NCI-H82 treated with DMSO at 0.1 percent for 48 hours (cell line): ENCODE measurements around the gene HBA1.
"Not testable (repeated sequence)": the region's sequence is repeated elsewhere in the genome, so short reads cannot be mapped to it uniquely, and the experiment has no call there.

Source experiments
- DNase-seq: peaks from one replicate; lab custom pipeline; 2025; ENCODE audit not compliant: unreplicated experiment; lab: John Stamatoyannopoulos, UW

HBA1 gene

DNA sequence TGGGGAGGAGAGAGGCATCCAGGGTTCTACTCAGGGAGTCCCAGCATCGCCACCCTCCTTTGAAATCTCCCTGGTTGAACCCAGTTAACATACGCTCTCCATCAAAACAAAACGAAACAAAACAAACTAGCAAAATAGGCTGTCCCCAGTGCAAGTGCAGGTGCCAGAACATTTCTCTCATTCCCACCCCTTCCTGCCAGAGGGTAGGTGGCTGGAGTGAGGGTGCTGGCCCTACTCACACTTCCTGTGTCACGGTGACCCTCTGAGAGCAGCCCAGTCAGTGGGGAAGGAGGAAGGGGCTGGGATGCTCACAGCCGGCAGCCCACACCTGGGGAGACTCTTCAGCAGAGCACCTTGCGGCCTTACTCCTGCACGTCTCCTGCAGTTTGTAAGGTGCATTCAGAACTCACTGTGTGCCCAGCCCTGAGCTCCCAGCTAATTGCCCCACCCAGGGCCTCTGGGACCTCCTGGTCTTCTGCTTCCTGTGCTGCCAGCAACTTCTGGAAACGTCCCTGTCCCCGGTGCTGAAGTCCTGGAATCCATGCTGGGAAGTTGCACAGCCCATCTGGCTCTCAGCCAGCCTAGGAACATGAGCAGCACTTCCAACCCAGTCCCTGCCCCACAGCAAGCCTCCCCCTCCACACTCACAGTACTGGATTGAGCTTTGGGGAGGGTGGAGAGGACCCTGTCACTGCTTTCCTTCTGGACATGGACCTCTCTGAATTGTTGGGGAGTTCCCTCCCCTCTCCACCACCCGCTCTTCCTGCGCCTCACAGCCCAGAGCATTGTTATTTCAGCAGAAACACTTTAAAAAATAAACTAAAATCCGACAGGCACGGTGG lies 2.3 kb upstream of the HBA1 start:
- DNase-seq: not testable (repeated sequence)

DNA sequence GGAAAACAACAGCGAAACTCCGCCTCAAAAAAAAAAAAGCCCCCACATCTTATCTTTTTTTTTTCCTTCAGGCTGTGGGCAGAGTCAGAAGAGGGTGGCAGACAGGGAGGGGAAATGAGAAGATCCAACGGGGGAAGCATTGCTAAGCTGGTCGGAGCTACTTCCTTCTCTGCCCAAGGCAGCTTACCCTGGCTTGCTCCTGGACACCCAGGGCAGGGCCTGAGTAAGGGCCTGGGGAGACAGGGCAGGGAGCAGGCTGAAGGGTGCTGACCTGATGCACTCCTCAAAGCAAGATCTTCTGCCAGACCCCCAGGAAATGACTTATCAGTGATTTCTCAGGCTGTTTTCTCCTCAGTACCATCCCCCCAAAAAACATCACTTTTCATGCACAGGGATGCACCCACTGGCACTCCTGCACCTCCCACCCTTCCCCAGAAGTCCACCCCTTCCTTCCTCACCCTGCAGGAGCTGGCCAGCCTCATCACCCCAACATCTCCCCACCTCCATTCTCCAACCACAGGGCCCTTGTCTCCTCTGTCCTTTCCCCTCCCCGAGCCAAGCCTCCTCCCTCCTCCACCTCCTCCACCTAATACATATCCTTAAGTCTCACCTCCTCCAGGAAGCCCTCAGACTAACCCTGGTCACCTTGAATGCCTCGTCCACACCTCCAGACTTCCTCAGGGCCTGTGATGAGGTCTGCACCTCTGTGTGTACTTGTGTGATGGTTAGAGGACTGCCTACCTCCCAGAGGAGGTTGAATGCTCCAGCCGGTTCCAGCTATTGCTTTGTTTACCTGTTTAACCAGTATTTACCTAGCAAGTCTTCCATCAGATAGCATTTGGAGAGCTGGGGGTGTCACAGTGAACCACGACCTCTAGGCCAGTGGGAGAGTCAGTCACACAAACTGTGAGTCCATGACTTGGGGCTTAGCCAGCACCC lies 1.2 kb upstream of the HBA1 start:
- no peak for DNase-seq

DNA sequence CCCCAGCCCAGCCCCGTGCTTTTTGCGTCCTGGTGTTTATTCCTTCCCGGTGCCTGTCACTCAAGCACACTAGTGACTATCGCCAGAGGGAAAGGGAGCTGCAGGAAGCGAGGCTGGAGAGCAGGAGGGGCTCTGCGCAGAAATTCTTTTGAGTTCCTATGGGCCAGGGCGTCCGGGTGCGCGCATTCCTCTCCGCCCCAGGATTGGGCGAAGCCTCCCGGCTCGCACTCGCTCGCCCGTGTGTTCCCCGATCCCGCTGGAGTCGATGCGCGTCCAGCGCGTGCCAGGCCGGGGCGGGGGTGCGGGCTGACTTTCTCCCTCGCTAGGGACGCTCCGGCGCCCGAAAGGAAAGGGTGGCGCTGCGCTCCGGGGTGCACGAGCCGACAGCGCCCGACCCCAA lies 474 bp upstream of the HBA1 start:
- not testable (repeated sequence) for DNase-seq

DNA sequence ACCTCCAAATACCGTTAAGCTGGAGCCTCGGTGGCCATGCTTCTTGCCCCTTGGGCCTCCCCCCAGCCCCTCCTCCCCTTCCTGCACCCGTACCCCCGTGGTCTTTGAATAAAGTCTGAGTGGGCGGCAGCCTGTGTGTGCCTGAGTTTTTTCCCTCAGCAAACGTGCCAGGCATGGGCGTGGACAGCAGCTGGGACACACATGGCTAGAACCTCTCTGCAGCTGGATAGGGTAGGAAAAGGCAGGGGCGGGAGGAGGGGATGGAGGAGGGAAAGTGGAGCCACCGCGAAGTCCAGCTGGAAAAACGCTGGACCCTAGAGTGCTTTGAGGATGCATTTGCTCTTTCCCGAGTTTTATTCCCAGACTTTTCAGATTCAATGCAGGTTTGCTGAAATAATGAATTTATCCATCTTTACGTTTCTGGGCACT lies 928 bp downstream of the HBA1 start:
- DNase-seq: peak; percentile 58

DNA sequence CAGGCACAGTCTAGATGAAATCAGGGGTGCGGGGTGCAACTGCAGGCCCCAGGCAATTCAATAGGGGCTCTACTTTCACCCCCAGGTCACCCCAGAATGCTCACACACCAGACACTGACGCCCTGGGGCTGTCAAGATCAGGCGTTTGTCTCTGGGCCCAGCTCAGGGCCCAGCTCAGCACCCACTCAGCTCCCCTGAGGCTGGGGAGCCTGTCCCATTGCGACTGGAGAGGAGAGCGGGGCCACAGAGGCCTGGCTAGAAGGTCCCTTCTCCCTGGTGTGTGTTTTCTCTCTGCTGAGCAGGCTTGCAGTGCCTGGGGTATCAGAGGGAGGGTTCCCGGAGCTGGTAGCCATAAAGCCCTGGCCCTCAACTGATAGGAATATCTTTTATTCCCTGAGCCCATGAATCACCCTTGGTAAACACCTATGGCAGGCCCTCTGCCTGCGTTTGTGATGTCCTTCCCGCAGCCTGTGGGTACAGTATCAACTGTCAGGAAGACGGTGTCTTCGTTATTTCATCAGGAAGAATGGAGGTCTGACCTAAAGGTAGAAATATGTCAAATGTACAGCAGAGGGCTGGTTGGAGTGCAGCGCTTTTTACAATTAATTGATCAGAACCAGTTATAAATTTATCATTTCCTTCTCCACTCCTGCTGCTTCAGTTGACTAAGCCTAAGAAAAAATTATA lies 1.6 kb downstream of the HBA1 start:
- DNase-seq: no peak

DNA sequence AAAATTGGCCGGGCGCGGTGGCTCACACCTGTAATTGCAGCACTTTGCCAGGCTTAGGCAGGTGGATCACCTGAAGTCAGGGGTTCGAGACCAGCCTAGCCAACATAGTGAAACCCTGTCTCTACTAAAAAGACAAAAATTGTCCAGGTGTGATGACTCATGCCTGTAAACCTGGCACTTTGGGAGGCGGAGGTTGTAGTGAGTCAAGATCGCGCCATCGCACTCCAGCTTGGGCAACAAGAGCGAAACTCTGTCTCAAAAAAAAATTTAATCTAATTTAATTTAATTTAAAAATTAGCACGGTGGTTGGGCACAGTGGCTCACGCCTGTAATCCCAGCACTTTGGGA lies 2.2 kb downstream of the HBA1 start:
- no peak for DNase-seq

DNA sequence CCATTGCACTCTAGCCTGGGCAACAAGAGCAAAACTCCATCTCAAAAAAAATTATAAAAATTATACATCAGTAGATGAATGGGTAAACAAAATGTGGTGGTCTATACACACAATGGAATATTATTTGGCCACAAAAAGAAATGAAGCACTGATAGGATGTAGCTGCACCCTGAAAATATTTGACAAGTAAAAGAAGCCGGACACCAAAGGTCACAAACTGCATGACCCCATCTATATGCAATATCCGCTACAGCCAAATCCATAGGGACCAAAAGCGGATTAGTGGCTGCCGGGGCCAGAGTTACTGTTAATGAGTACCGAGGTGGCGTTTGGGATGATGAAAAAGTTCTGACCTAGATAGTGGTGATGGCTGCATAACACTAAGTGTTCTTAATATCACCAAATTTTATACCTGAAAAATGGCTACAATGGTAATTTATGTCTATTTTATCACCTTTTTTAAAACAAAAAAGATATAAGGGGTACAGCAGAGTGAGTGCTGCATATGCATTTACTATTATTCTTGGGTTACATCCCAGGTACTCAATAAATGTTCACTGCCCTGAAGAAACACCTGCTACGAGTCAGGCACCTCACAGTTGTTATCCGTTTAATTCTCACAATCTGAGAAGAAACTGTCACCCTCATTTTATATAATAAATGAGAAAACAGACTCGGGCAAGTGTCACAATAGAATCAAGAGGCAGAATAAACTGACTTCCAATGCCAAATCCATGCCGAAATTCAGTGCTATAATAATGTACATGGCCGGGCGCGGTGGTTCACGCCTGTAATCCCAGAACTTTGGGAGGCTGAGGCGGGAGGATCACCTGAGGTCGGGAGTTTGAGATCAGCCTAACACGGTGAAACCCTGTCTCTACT lies 3.0 kb downstream of the HBA1 start:
- no peak for DNase-seq

DNA sequence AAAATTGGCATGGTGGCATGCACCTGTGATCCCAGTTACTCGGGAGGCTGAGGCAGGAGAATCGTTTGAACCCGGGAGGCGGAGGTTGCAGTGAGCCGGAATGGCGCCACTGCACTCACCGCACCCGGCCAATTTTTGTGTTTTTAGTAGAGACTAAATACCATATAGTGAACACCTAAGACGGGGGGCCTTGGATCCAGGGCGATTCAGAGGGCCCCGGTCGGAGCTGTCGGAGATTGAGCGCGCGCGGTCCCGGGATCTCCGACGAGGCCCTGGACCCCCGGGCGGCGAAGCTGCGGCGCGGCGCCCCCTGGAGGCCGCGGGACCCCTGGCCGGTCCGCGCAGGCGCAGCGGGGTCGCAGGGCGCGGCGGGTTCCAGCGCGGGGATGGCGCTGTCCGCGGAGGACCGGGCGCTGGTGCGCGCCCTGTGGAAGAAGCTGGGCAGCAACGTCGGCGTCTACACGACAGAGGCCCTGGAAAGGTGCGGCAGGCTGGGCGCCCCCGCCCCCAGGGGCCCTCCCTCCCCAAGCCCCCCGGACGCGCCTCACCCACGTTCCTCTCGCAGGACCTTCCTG lies 3.7 kb downstream of the HBA1 start, which contains the start of gene HBQ1:
HBQ1 (plus strand) TSS at position 359 of the 575 bp plus-strand sequence; CDS start at position 387, 28 bp downstream.
- DNase-seq: no peak

DNA sequence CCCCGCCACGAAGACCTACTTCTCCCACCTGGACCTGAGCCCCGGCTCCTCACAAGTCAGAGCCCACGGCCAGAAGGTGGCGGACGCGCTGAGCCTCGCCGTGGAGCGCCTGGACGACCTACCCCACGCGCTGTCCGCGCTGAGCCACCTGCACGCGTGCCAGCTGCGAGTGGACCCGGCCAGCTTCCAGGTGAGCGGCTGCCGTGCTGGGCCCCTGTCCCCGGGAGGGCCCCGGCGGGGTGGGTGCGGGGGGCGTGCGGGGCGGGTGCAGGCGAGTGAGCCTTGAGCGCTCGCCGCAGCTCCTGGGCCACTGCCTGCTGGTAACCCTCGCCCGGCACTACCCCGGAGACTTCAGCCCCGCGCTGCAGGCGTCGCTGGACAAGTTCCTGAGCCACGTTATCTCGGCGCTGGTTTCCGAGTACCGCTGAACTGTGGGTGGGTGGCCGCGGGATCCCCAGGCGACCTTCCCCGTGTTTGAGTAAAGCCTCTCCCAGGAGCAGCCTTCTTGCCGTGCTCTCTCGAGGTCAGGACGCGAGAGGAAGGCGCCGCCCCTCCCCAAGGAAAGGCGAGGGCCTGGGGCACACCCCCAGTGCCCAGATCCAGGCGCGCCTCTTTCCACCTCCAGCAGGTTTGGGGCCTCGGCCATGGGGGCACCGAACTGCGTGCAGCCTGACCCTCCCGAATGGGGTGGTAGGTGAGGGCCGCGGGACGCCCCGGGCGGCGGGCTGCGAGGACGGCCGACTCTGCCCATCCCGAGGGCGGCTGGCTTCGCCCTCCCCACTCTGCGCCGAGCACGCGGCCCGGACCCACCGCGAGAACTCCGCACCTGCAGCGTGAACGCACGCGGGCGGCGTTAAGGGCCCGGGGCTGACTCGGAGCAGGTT lies 4.4 kb downstream of the HBA1 start:
- DNase-seq: peak; percentile 62

DNA sequence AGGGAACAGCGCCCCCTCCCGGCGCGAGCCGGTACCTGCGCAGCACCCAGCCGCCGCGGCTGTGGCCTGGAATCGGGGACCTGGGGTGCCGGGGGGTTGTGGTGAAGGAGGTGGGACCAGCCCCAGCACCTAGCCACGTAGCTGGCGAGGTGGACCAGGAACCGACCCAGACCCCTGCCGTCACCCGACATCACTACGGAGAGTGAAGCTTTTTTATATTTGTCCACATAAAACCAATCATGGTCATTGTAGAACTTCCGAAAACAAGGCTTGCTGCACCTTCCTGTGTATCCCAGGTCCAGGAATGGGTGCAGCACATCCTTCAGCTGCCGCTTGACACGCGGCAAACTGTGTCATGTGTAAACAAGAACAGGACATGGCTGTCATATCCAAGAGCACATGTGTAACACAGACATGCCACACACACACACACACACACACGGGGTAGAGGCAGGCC lies 5.1 kb downstream of the HBA1 start:
- no peak for DNase-seq

DNA sequence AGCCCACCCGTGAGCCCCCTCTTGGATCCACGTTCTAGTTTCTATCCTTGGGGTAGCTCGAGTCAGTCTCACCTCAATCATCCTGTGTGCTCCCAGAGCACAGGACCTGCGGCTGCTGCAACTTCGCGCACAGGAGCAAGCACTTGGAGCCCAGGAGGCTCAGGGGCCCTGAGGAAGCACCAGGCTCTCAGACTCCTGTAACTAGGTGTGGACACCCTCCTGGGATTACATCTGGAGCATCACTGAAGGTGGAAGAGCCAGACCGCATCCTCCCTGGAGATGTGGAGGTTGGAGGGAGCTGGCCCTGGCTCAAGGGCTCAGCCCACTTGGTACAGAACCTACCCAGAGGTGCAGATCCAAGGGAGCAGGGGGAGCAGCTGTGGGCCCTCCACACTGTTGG lies 6.5 kb downstream of the HBA1 start:
- DNase-seq: no peak

DNA sequence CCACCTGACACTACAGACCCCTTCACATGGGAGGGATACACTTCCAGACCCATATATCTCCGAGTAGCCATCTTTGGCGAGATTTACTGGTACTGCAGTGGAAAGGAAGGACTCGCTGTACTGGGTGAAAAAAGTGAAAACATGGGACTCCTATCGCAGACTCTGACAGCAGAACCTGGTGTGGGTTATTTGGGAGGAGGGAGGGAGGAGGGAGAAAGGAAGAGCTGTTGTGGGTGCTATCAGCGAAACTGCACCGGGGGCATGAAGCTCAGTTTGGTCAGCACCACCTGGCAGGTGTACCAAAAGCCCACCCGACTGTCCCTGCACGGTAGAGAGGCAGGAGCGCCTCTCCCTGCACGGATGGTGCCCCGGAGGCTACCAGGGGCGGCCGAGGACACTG lies 8.7 kb downstream of the HBA1 start:
- no peak for DNase-seq

DNA sequence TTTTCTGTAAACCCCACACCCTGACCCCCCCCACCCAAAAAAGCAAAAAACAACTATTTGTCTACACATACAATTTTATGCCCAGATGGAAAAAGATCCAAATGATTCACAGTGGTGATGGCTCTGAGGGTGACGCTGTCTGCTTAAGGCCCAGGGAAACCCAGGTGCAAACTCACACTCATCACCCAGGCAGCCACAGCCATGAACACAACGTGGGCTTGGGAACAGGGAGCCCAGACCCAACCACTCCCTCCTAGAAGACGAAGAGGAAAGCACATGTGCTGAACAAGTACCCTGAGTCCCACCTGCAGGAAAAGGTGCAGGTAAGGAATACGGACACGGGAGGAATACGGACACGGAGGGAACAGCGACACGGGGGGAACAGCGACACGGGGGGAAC lies 9.2 kb downstream of the HBA1 start:
- no peak for DNase-seq

DNA sequence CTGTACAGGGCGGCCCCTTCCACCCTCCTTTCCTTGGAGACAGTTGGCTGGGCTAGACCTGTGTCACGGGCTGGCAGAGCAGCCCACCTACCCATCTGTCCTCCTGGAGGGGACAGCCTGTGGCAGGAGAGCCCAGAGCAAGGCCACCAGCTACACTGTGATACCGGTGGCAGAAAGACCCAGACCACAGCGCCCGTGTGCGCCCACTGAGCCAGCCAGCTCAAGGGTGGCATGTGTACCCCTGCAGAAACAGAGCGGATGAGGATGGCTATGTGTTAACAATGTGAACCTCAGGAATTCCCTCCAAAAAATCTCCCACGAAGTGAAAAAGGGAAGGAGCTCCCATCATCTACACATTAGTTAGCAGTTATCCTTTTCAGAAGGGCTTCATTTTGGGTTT lies 10.8 kb downstream of the HBA1 start:
- DNase-seq: no peak

DNA sequence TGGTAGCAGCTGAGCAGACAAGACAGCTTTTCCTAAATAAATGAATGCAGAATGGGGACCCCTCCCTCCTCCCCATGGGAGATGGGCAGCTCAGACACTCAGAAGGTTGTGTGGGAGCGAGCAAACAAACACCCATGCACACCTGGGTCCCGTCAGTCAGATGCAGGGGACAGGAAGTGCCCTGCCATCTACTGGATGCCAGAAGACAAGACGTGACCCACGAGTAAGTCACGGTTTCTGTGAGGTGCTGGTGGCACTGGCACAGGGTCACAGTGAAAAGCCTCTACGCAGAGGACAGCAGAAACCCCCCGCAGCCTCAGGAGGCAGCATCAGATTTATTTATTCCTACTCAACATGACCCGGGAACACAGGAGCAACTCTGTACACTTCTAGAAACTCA lies 12.2 kb downstream of the HBA1 start:
- no peak for DNase-seq

DNA sequence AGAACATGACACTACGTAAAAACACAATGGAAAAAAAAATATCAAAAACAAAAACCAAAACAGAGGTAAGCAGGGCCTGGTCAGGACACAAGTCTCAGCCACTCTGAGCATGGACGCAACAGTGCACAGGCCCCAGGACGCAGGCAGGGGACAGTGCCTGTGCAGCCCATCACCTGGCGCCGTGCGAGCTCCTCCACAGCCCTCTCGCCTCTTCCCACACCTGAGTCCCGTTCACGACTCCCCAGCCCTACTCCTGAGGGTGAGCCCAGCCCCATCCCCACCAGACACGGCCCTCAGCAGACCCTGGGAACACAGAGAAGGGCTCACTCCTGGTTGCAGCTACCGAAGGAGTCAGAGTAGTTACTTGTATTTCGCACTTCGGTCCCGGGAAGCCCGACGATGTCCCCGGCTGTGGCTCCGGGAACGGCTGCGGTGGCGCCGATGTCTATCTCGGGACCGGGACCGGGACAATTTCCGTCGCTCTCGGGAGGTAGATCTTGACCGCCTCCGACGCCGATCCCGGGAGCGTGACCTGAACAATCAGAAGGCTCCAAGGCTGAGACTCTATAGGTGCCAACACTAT lies 13.2 kb downstream of the HBA1 start:
- DNase-seq: no peak

DNA sequence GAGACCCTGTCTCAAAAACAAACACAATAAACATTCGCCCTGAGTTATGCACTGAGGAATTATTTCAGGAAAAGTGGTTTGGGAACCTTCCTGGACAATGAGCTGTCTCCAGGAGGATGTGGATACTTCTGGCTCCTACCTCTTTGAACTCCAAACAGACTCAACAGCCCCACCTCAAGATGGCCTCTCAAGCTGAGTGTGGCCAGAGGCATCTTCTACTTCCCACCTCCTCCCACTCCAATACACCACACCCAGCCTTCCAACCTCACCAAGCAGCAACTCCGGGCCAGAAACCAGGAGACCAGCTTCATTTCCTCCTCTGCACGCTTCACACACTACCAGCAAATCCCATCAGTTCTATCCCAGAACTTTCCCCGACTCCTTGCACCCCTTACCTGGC lies 15.4 kb downstream of the HBA1 start:
- no peak for DNase-seq

DNA sequence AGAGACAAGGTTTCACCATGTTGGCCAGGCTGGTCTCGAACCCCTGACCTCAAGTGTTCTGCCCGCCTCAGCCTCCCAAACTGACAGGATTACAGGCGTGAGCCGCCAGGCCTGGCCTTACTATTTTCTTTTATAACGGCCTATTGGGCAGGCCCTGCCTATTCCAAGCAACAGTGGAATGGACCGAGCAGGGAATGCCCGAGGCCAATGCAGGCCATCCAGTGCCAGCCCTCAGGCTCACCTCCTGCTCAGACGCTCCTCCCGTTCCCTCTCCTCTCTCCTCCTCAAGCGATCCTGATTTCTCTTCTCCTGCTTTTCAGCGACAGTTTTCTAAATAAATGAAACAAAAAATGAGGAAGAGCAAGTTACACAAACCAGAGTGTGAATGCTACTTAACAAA lies 16.2 kb downstream of the HBA1 start:
- DNase-seq: no peak

DNA sequence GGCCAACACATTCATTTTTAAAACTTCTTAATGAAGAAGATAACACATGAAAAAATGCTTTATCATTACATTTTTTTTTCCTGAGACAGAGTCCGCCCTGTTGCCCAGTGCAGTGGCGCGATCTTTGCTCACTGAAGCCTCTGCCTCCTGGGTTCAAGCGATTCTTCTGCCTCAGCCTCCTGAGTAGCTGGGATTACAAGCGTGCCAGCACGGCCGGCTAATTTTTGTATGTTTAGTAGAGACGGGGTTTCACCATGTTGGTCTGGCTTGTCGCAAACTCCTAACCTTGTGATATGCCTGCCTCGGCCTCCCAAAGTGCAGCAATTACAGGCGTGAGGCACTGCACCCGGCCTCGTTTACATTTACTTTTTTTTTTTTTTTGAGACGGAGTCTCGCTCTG lies 17.0 kb downstream of the HBA1 start:
- DNase-seq: no peak
